Muscle layer of duodenum (tissue), 2 donors: ENCODE data around the gene ADAMTS17.

ENCODE experiments used
- H3K27ac ChIP-seq: one replicate; pipeline ENCODE4 v1.7.0; 2013; ENCODE audit warnings: mild to moderate bottlenecking, low read length
- H3K27me3 ChIP-seq: one replicate; pipeline ENCODE4 v1.7.0; 2013; ENCODE audit warnings: low read depth, mild to moderate bottlenecking, control low read depth, low read length
- H3K36me3 ChIP-seq, 2 donors: one replicate each; pipeline ENCODE4 v1.7.0; 2013; ENCODE audit warnings: low read length in 2 of 2, control low read depth in 1 of 2, mild to moderate bottlenecking in 1 of 2; ENCODE audit not compliant: insufficient read depth in 2 of 2, control insufficient read depth in 1 of 2
- H3K4me1 ChIP-seq, 2 donors: one replicate each; pipeline ENCODE4 v1.7.0; 2013; ENCODE audit warnings: low read length in 2 of 2, mild to moderate bottlenecking in 2 of 2, control low read depth in 1 of 2, moderate library complexity in 1 of 2; ENCODE audit not compliant: insufficient read depth in 2 of 2, control insufficient read depth in 1 of 2
- H3K4me3 ChIP-seq, 2 donors: one replicate each; pipeline ENCODE4 v1.7.0; 2013; ENCODE audit warnings: low read length in 2 of 2, low read depth in 1 of 2, mild to moderate bottlenecking in 1 of 2
- H3K9me3 ChIP-seq, 2 donors: one replicate each; pipeline ENCODE4 v1.7.0; 2013; ENCODE audit warnings: low read length in 2 of 2, control low read depth in 1 of 2, mild to moderate bottlenecking in 1 of 2; ENCODE audit not compliant: control insufficient read depth in 1 of 2
- donor health status: healthy.

Gene ADAMTS17

DNA sequence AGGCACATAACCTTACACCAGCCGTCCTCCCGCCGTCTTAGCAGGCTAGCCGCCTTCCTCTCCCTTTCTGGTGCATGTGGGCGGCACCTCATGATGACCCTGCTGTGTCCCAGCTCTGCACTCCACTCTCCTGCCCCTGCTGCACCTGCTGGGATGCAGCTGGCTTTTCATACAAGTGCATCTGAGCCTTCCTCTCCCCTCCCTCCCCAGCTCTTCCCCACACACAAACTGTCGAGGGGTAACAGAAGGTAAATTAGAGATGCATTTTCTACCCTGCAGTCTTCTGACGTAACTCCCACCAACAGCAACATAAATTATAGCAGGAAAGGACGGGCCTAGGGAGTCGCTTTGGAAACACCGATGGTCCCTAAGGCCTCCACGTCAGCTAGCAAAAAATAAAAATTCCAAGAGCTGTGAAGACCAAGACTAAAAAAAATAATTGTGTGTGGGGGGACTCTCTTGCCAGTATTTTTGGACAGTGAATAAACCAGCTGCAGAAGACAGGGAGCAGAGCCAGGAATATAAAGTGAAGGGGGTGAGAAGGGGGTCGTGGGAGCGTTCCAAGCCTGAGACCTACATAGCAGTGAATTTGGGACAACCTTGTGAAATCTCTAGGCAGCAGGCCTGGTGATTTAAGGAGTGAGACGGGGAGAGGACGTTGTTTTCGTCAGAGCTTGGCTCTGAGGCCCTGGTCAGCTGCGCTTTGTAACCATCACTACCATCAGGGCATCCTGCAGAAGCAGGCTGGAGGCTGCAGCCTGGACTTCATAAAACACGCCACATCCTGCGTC, 216.2 kb downstream of the ADAMTS17 start:
- H3K4me3 ChIP-seq = no peak overlapping the region
- no peak overlapping the region for H3K27ac ChIP-seq

DNA sequence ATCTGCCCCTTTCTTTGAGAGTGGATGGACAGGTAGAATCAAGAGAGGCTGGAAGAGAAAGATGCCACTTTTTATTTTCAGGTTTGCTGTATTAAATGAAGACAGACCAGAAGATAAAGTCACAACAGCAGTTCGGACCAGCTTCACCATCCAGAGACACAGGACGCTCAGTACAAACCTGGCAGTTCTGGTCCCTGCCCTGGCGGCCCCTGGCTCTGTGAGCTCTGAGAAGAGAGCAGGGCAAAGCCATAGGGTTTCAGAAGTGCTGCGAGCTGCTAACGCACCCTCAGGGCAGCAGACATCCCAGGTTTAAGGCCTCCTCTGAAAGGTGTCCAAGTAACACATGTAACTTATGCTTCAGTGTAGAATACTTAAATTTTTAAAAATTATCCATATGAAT, 216.8 kb downstream of the ADAMTS17 start:
- Histone ChIP-seq H3K4me3 (no peak overlapping the region), H3K4me1 (peaks cover 0 to 11% of the 10 kb centered on the region in 2 donors), H3K36me3 (no peaks in the 10 kb centered on the region), H3K27me3 (no peaks in the 10 kb centered on the region), H3K9me3 (peaks cover 9 to 21% of the 10 kb centered on the region in 2 donors), H3K27ac (no peak overlapping the region)

More for the DNA sequence above, 216.2 kb downstream of the ADAMTS17 start:
- H3K9me3 ChIP-seq = peaks cover 9 to 15% of the 10 kb centered on the region in 2 donors
- no peaks in the 10 kb centered on the region for H3K36me3 ChIP-seq
- peaks cover 0 to 11% of the 10 kb centered on the region in 2 donors for H3K4me1 ChIP-seq
- H3K27me3 ChIP-seq = no peaks in the 10 kb centered on the region

DNA sequence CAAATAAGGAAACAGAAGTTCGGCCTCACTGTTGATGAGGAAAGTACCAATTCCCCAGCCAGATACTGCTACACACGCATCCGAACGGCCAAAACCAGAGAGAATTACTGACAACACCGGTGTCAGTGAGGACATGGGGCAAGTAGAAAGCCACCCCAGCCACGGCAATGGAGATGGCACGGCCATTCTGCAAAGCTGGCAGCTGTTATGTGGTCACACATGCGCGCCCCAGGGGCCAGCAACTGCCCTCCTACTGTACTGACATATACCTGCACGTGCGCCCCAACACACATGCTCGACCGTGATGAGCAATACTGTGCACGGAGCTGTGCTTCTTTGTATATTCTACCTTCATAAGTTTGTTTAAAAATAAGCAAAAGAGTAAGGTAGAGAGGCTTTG, 217.4 kb downstream of the ADAMTS17 start:
- no peak overlapping the region for H3K4me3 ChIP-seq
- no peaks in the 10 kb centered on the region for H3K36me3 ChIP-seq
- H3K27ac ChIP-seq = no peak overlapping the region
- H3K4me1 ChIP-seq = peaks cover 0 to 11% of the 10 kb centered on the region in 2 donors
- peaks cover 9 to 21% of the 10 kb centered on the region in 2 donors for H3K9me3 ChIP-seq
- no peaks in the 10 kb centered on the region for H3K27me3 ChIP-seq

DNA sequence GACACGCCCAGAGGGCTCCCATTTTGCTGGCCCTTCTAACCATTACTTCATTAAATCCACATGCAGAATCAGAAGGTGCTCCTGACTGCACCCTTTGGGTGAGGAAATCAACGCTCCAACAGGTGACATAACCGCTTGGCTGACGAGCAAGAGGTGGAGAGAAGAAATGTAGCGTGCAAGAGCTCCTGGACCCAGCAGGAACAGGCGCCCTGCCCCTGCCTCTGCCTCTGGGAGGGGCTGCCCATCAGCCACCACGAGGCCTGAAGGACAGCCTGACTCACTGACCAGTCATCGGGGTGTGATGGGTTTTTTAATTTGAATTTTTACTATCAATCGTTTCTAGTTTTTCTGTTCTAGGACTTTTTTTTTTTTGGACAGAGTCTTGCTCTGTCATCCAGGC, 218.2 kb downstream of the ADAMTS17 start:
- Histone ChIP-seq H3K27me3 (no peaks in the 10 kb centered on the region), H3K9me3 (peaks cover 9 to 21% of the 10 kb centered on the region in 2 donors), H3K4me3 (no peak overlapping the region), H3K4me1 (peaks cover 0 to 11% of the 10 kb centered on the region in 2 donors), H3K36me3 (no peaks in the 10 kb centered on the region), H3K27ac (no peak overlapping the region)

DNA sequence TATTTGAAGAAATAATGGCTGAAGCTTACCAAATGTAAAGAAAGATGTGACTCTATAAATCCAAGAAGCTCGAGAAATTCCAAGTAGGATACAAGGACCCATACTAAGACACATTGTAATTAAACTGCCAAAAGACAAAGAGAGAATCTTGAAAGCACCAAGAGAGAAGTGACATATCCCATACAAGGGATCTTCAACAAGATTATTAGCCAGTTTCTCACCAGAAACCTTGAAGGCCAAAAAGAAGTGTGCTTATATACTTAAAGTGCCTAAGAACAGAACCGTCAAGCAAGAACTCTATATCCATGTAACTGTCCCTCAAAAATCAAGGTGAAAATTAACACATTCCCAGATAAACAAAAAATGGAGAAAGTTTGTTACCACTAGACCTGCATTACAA, 220.5 kb downstream of the ADAMTS17 start:
- H3K27ac ChIP-seq = no peak overlapping the region
- H3K4me1 ChIP-seq = peaks cover 0 to 16% of the 10 kb centered on the region in 2 donors
- peaks cover 9 to 21% of the 10 kb centered on the region in 2 donors for H3K9me3 ChIP-seq
- no peaks in the 10 kb centered on the region for H3K27me3 ChIP-seq
- H3K4me3 ChIP-seq = no peak overlapping the region
- H3K36me3 ChIP-seq = no peaks in the 10 kb centered on the region

DNA sequence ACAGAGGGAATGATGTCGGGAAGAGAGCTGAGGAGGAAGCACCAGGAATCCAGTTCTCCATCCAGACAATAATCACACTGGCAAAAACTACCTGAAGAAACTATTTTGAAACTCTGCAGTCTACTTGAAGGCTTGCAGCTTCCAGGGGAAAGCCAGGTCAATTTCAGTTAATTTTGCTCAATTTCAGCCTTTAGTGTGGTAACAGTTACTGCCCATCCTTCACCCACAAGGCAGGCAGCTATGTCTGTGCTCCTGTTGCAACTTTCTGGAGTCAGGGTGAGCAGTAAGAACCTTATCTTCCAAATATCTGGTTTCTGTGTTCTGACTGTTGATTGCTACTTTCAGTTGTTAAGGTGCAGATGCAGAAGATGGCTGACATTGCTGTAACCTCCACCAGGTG, 221.7 kb downstream of the ADAMTS17 start:
- H3K36me3 ChIP-seq = no peaks in the 10 kb centered on the region
- H3K9me3 ChIP-seq = peaks cover 9 to 21% of the 10 kb centered on the region in 2 donors
- H3K27ac ChIP-seq = no peak overlapping the region
- H3K4me1 ChIP-seq = peaks cover 3 to 16% of the 10 kb centered on the region in 2 donors
- no peaks in the 10 kb centered on the region for H3K27me3 ChIP-seq
- no peak overlapping the region for H3K4me3 ChIP-seq

DNA sequence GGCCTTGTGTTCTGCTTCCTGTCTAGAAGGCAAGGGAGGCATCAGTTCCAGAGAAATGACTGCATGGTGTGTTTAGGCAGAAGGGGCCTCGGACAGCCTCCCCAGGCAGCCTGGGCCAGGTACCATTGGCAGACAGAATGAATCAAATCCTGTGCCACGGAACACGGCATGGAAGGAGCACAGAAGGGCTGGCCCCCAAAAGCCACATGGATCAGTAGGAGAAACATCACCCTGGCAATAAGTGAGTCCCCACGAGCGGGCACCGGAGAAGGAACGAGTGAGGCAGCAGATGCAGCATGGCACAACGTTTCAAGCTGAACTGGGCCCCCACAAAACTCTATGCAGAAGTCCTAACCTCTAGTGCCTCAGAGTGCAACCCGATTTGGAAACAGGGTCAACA, 223.2 kb downstream of the ADAMTS17 start:
- Histone ChIP-seq H3K27me3 (no peaks in the 10 kb centered on the region), H3K9me3 (peaks cover 9 to 21% of the 10 kb centered on the region in 2 donors), H3K27ac (no peak overlapping the region), H3K36me3 (no peaks in the 10 kb centered on the region), H3K4me3 (no peak overlapping the region), H3K4me1 (peaks cover 8 to 24% of the 10 kb centered on the region in 2 donors)

DNA sequence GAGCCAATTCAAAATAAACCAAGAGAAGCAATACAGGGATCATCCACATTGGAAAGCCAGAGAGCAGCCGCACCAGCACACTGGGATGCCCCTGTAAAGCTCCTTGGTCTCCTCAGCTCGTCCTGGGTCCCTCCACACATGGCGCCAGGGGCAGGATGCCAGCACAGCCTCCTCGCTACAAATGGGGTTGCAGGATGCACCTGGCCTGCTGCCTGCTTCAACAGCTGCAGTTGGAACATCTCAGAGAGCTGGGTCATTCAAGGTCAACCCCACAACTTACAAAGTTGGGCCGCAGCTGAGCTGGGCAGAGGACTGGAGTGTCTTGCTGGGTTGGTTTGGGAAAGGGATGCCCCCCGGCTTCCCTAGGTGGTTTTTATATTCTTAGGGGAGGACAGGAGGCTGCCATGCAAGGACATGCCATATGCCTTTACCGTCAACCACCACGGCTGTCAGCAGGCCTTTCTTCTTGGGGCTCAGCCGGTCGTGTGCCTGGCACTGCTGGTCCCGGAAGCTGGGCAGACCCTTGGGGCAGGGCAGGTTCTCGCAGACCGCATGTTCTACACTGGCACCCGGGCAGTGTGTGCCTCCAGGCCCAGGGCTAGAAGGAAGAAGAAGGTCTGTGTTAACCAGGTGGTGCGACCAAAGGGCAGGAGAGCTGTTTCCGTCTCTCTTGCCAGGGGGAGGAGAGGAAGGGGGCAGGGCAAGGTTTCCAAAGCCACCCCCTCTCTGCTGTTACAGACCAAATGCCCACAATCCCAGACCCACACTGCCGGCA, 225.2 kb downstream of the ADAMTS17 start:
- peaks cover 8 to 43% of the 10 kb centered on the region in 2 donors for H3K4me1 ChIP-seq
- no peaks in the 10 kb centered on the region for H3K27me3 ChIP-seq
- H3K4me3 ChIP-seq = peak overlapping the region in 1 of 2 donors; percentile 4
- H3K9me3 ChIP-seq = peaks cover 5 to 15% of the 10 kb centered on the region in 2 donors
- H3K27ac ChIP-seq = no peak overlapping the region
- no peaks in the 10 kb centered on the region for H3K36me3 ChIP-seq

DNA sequence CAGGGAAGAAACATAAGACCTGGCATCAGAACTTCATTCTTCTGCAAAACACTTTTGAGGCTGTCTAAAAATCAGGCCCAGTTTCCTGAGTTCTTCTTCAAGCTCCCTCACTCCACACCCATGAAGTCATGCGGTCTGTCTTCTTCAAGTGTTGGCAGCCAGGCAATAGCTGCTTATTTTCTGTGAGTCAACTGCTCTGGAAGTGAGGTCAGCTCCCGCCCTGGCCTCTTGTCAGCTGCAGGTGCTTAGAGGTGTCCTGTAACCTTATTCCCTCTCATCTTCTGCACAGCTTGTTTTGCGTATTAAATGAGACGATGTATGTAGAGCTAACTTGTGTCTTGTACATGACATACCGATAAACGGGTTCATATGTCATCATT, 226.1 kb downstream of the ADAMTS17 start:
- peaks cover 8 to 52% of the 10 kb centered on the region in 2 donors for H3K4me1 ChIP-seq
- H3K27me3 ChIP-seq = no peaks in the 10 kb centered on the region
- H3K4me3 ChIP-seq = no peak overlapping the region
- peaks cover 0 to 7% of the 10 kb centered on the region in 2 donors for H3K9me3 ChIP-seq
- H3K27ac ChIP-seq = no peak overlapping the region
- no peaks in the 10 kb centered on the region for H3K36me3 ChIP-seq

DNA sequence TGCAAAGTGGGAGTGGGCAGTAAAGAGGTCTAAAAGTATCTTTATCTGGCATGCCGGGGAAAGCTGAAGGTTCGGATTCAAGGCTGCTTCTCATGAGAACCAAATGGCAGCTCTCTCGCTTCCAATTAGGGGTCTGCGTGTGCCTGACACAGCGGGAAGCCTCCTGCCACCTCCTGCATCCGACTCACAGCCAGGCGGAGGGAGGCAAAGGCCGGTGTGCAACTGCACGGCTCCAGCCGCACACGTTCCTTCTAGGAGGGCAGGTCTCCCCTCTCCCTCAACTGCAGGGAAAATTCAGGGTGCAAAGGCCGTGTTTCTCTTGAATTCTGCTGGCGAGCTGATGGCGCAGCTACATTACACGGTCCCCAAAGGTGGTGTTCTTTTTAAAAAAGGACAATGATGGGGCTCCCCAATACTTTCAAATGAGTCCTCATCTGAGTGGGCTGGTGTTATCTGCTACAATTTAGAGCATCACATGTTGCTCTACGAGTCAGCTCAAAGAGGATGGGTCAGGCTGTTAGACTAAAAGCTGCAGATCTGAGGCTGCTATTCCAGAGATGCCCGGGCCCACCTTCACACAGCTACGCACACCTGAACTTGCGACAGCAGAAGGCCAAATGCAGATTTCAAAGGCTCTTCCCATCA, 226.6 kb downstream of the ADAMTS17 start:
- H3K4me3 ChIP-seq = peak overlapping the region in 1 of 2 donors; percentile 47
- peaks cover 0 to 2% of the 10 kb centered on the region in 2 donors for H3K9me3 ChIP-seq
- H3K36me3 ChIP-seq = no peaks in the 10 kb centered on the region
- no peak overlapping the region for H3K27ac ChIP-seq
- H3K4me1 ChIP-seq = peaks cover 8 to 53% of the 10 kb centered on the region in 2 donors
- no peaks in the 10 kb centered on the region for H3K27me3 ChIP-seq

DNA sequence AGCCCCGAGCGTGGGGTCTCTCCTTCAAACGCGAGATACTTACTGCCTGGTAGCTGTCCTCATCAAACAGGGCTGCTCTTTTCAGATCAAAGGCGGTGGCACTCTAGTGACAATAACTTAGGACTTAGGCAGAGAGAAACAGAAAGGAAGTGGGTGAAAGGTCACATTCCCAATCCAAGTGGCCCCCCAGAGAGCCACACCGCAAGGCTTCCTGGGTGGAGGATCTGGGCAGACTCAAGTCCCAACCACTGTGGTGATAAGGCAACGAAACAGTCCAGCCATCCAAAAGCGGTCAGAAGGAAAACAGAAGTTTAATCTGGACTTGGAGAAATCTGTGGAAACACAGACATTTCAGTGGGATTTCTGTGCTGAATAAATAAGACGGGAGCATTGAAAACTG, 227.2 kb downstream of the ADAMTS17 start:
- Histone ChIP-seq H3K4me3 (peak overlapping the region; percentile 43 to 47), H3K27me3 (no peaks in the 10 kb centered on the region), H3K9me3 (no peaks in the 10 kb centered on the region), H3K36me3 (no peaks in the 10 kb centered on the region), H3K27ac (peak overlapping the region; percentile 66), H3K4me1 (peaks cover 8 to 53% of the 10 kb centered on the region in 2 donors)
